GM12874 (cell line): ENCODE measurements around the gene P2RX7.

Source experiments
- CTCF ChIP-seq: IDR thresholded peaks from 2 replicates; pipeline ENCODE4 v1.5.1; 2011; ENCODE audit warnings: low read depth, mild to moderate bottlenecking, control low read depth, low read length, moderate library complexity; ENCODE audit not compliant: insufficient read depth

The P2RX7 gene

GRCh38 chr12:121089031-121089812 is 43.5 kb upstream of the P2RX7 start:
- no peak for TF ChIP-seq CTCF

GRCh38 chr12:121089813-121090430 is 42.8 kb upstream of the P2RX7 start:
- no peak for TF ChIP-seq CTCF

GRCh38 chr12:121090586-121091514 is 41.8 kb upstream of the P2RX7 start:
- no peak for TF ChIP-seq CTCF

GRCh38 chr12:121092034-121092433 is 40.6 kb upstream of the P2RX7 start:
- TF ChIP-seq CTCF: no peak

- no peak for TF ChIP-seq CTCF
Observed at GRCh38 chr12:121093487-121093891, 39.2 kb upstream of the P2RX7 start.

- TF ChIP-seq CTCF: peak; percentile 94
Observed at GRCh38 chr12:121095544-121096198, 37.0 kb upstream of the P2RX7 start.
